Stimulated activated CD4-positive, alpha-beta T cell treated with anti-CD3 and anti-CD28 coated beads, Interleukin-12 subunit alpha, Interleukin-12 subunit beta, amount 100 ng/mL, for 4 hours (primary cell): Measurements from ENCODE around the gene ZFPM1.
A peak's percentile ranks its signal among the peaks of the same experiment; 100 is the strongest.

Experiments used
- DNase-seq: peaks from one replicate; pipeline ENCODE4 v3.0.0-alpha.2; 2020

ZFPM1 gene

GRCh38 chr16:88452482-88453216, 431 bp upstream of the ZFPM1 start:
- peak; percentile 100 for DNase-seq

- no peak for DNase-seq
Measured at GRCh38 chr16:88453611-88454522, 787 bp downstream of the ZFPM1 start.

DNA sequence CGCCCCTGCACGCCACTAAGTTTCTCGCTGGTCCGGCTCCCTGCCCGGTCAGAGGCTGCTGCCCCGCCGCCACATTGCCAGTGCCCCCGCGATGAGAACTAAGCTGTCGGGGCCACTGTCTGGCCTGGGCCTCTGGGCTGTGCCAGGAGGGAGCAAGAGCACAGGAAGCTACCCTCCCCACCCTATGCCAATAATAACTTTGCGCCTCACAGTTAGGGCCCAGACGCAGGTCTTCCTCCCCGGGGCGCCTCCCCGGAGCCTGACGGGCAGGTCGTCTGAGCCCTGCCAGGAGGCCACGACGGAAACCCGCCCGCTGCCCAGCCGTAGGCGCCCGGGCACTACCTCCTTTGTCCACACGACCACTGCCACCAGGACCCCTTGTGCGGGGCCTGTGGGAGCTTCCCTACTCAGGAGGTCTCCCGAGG, 1.5 kb downstream of the ZFPM1 start:
- no peak for DNase-seq

DNA sequence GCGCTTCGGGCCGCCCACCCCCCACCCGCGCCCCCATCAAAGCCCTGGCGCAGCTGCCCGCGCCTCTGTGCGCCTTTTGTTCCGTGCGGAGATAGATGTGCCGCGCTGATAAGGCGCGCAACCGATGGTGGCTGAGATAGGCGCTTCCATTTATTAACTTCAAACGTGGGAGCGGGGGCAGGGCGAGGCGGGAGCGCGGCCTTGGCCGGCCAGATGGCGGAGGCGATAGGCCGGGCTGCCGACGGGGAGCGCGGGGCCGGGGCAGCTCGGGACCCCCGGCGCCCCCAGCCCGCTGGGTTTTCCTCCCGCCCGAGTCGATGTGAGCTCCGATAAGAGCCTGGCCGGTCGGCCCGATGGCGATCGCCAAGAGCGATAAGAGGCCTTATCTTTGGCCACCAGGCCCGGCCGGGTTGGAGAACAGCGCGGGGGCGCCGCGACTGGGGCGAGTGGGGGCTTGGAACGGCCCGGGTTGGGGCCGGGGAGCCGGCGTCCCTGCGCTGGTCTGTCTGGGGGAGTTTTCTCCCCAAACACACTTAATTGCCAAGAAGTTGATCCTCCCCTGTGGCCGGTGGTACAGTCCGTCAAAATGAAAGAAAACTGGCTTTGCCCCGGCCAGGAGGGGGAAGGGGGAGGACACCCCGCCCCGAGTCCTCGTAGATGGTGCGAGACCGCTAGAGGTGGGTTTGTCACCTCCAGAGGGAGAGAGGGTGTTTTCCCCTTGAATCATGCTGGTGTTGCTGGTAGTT, 2.7 kb downstream of the ZFPM1 start:
- peak; percentile 66 for DNase-seq

GRCh38 chr16:88456356-88457292, 3.5 kb downstream of the ZFPM1 start:
- DNase-seq = peak; percentile 72

- no peak for DNase-seq
Measured at GRCh38 chr16:88458039-88458772, 5.1 kb downstream of the ZFPM1 start.

DNA sequence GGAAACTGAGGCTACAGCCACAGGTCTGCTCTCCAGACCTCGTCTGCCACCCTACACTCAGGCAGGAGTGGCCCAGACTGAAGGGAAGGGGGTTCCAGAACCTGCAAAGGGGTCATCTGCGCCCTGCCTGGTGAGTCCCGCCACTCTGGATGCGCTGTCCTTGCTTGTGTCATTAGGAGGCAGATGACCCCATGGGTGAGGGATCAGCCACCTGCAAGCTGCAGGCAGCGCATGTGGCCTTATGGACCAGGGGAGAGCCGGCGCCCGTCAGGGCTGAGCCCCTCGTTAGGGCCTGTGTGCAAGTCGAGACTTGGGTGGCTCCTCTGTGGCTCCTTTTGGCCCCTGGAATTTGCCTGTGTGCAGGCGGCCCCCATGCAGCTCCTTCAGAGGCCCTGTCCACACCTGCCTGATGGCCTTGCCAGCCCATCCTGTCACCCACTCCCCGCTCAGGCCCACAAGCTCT, 5.7 kb downstream of the ZFPM1 start:
- no peak for DNase-seq

DNA sequence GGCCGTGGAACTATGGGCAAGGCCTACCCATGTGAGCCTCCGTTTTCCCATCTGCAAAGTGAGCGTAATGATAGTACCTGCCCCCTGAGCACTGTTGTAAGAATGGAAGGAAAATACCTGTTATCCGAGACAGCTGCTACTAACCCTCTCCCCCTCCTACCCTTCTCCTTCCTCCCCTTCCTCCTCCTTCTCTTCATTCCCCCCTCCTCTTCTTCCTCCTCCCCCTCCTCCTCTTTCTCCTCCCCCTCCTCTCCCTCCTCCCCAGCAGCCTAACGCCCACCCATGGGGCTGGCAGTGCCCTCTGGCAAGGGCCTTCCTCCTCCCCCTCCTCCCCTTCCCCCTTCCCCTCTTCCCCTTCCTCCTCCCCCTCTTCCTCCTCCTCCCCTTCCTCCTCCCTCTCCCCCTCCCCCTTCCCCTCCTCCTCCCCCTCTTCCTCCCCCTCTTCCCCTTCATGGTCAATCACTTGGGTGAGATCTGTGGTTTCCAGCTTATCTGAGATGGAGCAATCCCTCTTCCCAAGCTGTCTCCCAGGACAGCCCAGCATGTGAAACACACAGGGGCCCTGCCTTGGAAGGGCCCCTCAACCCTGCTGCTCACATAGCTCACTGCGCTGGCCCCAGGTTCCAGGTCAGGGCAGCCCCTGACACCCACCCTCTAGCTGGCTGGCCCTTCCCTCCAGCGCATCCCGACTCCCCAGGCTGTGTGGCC, 6.4 kb downstream of the ZFPM1 start:
- DNase-seq = no peak

GRCh38 chr16:88460496-88461330, 7.6 kb downstream of the ZFPM1 start:
- no peak for DNase-seq

GRCh38 chr16:88461331-88462269, 8.5 kb downstream of the ZFPM1 start:
- no peak for DNase-seq

GRCh38 chr16:88462396-88462795, 9.3 kb downstream of the ZFPM1 start:
- no peak for DNase-seq

DNA sequence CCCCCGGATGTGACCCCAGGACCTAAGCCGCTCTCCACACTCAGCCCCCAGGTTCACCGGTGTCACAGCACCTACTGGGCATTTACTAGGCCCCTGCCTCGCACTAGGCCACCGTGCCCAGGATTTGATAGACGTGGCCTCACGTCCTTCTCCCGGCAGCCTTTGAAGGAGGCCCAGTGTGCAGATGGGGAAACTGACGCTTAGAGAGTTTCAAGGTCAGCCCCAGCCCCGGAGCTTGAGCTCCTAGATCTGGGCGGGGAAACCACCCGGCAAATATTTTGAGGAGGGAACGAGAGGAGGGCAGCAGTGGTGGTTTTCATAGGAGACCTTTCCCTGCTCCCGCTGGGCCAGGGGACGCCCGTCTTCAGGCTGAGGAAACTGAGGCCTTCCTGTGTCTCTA, 10.3 kb downstream of the ZFPM1 start:
- no peak for DNase-seq

- DNase-seq = no peak
Measured at GRCh38 chr16:88464447-88465318, 11.6 kb downstream of the ZFPM1 start.

GRCh38 chr16:88465387-88465983, 12.4 kb downstream of the ZFPM1 start:
- DNase-seq = no peak

GRCh38 chr16:88466175-88466862, 13.2 kb downstream of the ZFPM1 start:
- DNase-seq = no peak

DNA sequence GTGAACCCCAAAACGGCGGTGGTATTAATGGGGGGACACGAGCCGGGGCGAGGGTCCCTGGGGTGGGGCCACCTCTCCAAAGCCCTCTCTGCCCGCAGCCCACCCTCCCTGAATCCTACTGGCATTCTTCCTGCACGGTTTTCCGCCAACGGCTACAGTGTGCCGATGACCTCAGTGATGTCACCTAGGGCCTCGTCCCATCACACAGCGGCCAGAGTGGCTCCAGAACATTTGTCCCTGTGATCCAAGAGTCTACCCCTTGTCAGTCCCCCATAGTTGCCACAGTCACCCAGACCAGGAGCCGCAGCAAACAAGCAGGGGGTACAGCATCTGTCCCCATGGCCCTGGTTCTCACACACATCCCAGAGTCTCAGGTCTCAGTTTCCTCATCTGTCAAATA, 13.9 kb downstream of the ZFPM1 start:
- DNase-seq = no peak
